Naive thymus-derived CD8-positive, alpha-beta T cell (primary cell): Measurements from ENCODE around the gene PLA2R1. TPM values are rescaled to one million over a fixed set of nuclear protein-coding genes. Genes with fewer than 3 reads are reported as not detected.

Source experiments
- ATAC-seq, 2 donors: fragments of 150-1000 bp; cut with Tn5 transposase in 1 of 2; sonication (Bioruptor Pico), chemical (Tn5 transposase) in 1 of 2; 1 replicate in 1 of 2; 2 replicates in 1 of 2; pipeline ENCODE4 v1.10.0; 2021; ENCODE audit warnings: mild to moderate bottlenecking in 2 of 2, moderate library complexity in 2 of 2
- POLR2A ChIA-PET: fragments of 350-600 bp; sonication (Branson Sonifier 250); formaldehyde crosslinking; loops from one replicate; lab custom pipeline; 2021; ENCODE audit warnings: antibody characterized with exemption; lab: Charles Lee
- DNase-seq, 10 donors: peaks; one replicate each; pipeline versions ENCODE4 v3.0.0 to v3.0.0-alpha.2; 2020 to 2022
- H3K27ac Mint-ChIP-seq, 10 donors: one replicate each; pipeline ENCODE4 v1.8.0; 2020 to 2022; ENCODE audit warnings: mild to moderate bottlenecking in 10 of 10, mixed read lengths in 10 of 10, moderate library complexity in 4 of 10, inconsistent platforms in 1 of 10
- H3K27me3 Mint-ChIP-seq, 5 donors: one replicate each; pipeline ENCODE4 v1.8.0; 2021 to 2022; ENCODE audit warnings: mixed read lengths in 5 of 5
- H3K36me3 Mint-ChIP-seq, 3 donors: one replicate each; pipeline ENCODE4 v1.8.0; 2020 to 2022; ENCODE audit warnings: mixed read lengths in 3 of 3, mild to moderate bottlenecking in 2 of 3, inconsistent platforms in 1 of 3
- H3K4me1 Mint-ChIP-seq, 4 donors: one replicate each; pipeline ENCODE4 v1.8.0; 2021 to 2022; ENCODE audit warnings: mixed read lengths in 4 of 4
- H3K4me3 Mint-ChIP-seq, 10 donors: one replicate each; pipeline ENCODE4 v1.8.0; 2020 to 2022; ENCODE audit warnings: mild to moderate bottlenecking in 10 of 10, mixed read lengths in 10 of 10, moderate library complexity in 6 of 10, inconsistent platforms in 1 of 10
- H3K9me3 Mint-ChIP-seq, 9 donors: one replicate each; pipeline ENCODE4 v1.8.0; 2020 to 2022; ENCODE audit warnings: mixed read lengths in 9 of 9, mild to moderate bottlenecking in 3 of 9, inconsistent platforms in 1 of 9, moderate library complexity in 1 of 9
- polyA plus RNA-seq, 3 donors: library from polyadenylated mRNA; unstranded; fragments of 300-500 nt; fragmentation: Illumina TruSeq; gene quantifications; one replicate each; pipeline ENCODE4 v1.2.3, GENCODE V29; 2021
- total RNA-seq, 8 experiments: library from RNA in 2 of 8; stranded (reverse) in 2 of 8; gene quantifications; one replicate each; pipeline ENCODE4 v1.2.3 and lab custom pipeline; 2021 to 2026

PLA2R1 gene
- total and polyA plus RNA-seq, 5 experiments from 2014 or later: not detected

DNA sequence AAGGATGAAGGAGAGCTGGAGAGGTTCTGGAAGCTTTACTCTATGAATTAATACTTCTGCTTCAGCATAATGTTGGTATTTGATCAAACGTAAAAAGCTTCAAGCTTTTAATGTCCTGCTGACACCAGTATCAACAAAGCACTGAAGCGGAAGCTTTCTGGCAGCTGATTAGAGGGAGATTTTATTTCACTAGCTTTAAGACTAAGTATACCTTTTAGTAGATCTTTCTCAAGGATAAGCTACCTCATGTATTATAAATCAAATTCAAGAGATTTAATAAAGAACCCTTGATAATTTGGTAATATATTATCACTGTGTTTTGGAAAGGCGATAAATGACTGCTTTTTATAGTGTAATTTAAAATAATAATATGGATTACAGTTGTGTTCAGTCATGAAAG lies 136.4 kb downstream of the PLA2R1 start:
- H3K27me3 Mint-ChIP-seq: peaks cover 0 to 30% (median 13%) of the 10 kb centered on the region in 5 donors
- peaks cover 0 to 2% (median 0%) of the 10 kb centered on the region in 9 donors for H3K9me3 Mint-ChIP-seq
- no peak overlapping the region for H3K4me3 Mint-ChIP-seq

DNA sequence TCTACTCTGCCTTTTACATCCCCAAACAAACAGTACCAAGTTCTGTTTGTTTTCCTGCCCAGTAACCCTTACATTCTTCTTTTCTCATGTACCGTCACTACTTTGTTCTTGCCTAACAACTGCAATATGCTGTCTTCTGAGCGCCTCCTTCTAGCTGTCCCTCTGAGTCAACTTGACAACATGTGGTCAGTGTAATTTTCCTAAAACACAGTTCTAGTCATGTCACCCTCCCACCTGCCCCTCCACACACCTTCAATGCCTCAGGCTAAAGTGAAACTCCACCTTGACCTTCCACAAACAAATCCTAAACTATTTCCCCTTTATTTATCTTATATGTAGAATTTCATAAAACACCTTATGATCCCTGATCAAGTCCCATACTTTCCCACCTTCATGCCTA lies 139.9 kb downstream of the PLA2R1 start:
- Mint-ChIP-seq H3K27me3 (peaks cover 2 to 34% (median 13%) of the 10 kb centered on the region in 5 donors), H3K4me1 (peaks cover 0 to 9% (median 5%) of the 10 kb centered on the region in 4 donors), H3K9me3 (no peaks in the 10 kb centered on the region), H3K36me3 (no peaks in the 10 kb centered on the region), H3K27ac (peak overlapping the region in 2 of 10 donors; percentile 22 to 41), H3K4me3 (no peak overlapping the region)
- DNase-seq (no peak), ATAC-seq (no peak)
- POLR2A ChIA-PET: no interaction called here

More for the DNA sequence above, 136.4 kb downstream of the PLA2R1 start:
- Mint-ChIP-seq H3K27ac (no peak overlapping the region), H3K4me1 (peaks cover 0 to 9% (median 5%) of the 10 kb centered on the region in 4 donors), H3K36me3 (no peaks in the 10 kb centered on the region)
- DNase-seq: no peak
- no peak for ATAC-seq
- POLR2A ChIA-PET: no interaction called here

DNA sequence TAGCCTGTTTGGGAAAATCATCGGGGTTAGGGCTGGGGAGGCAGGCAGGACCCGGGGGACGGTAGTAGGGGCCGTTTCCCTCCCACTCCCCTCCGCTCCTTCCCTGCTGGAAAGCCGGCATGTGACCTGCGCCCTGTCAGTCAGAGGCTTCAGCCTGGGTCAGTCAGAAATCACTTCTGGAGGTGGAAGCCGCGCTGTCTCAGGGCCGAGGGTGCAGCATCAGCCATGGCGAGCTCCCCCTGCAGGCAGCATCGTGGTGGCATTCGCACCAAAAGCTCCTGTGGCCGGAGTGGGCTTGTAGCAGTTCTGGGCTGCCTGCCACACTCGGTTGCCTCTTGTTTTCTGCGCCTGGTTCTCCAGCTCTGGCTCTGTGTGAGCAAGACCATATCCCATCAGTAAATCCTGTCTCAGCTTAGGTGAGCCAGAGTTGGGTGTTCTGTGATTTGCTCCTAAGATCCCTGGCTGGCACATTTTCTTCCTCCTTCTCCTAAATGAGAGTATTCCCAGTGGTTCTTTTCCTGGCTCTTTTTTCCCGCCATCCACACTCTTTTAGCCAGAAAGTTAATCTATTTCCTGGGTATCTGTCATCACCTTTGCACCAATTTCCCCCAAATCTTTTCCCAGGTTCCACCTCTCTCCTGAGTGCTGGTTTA lies 140.5 kb downstream of the PLA2R1 start:
- Mint-ChIP-seq H3K9me3 (no peaks in the 10 kb centered on the region), H3K4me3 (no peak overlapping the region), H3K36me3 (no peaks in the 10 kb centered on the region), H3K4me1 (peaks cover 0 to 9% (median 5%) of the 10 kb centered on the region in 4 donors), H3K27me3 (peaks cover 4 to 37% (median 13%) of the 10 kb centered on the region in 5 donors), H3K27ac (peak overlapping the region in 1 of 10 donors; percentile 18)
- POLR2A ChIA-PET: no interaction called here
- peak; percentile 83 to 99 for ATAC-seq
- peak; percentile 43 to 82 (median 64) for DNase-seq

DNA sequence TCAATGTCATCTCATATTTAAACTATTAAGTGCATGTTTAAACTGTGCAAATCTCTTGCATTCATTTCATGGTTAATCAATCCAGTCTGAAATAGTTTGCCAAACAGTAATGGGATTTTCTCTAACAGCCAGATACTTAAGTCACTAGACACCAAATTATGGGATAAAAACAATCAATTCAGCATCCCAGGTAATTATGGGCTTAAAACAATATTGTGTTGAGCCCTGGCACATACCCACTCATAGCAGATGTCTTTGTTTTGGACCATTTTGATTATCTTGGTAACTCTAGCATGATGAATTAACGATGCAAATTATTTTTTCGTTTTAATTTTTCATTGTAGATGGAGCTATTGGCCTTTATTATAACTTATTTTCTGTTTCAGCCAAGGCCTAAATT lies 145.9 kb downstream of the PLA2R1 start:
- DNase-seq (no peak), ATAC-seq (no peak)
- Mint-ChIP-seq H3K27ac (no peak overlapping the region), H3K4me3 (no peak overlapping the region), H3K4me1 (peaks cover 0 to 3% (median 0%) of the 10 kb centered on the region in 4 donors), H3K27me3 (peaks cover 2 to 31% (median 13%) of the 10 kb centered on the region in 5 donors), H3K9me3 (no peaks in the 10 kb centered on the region), H3K36me3 (no peaks in the 10 kb centered on the region)
- POLR2A ChIA-PET: no interaction called here

DNA sequence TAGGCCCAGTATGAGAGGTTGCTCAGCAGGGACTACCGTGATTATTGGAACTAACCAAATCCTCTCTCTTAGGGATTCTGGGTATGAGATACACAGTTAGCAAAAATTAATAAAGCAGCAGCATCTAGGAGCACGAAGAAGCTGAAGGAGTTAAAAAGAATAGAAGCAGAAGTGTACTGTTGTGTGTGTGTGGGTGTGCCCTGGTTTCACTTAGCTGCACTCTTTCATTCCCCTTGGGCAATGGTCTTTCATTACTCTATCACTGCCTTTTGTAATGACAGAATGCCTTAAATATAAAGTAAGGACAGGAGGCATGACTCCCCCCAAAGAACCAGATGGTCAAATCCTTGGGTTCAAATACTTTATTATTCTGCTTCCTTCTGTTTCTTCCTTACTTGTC lies 148.5 kb downstream of the PLA2R1 start:
- ATAC-seq: no peak
- H3K27me3 Mint-ChIP-seq: peaks cover 0 to 26% (median 7%) of the 10 kb centered on the region in 5 donors
- DNase-seq: no peak
- no peak overlapping the region for H3K27ac Mint-ChIP-seq
- POLR2A ChIA-PET: interaction anchor here (0.8 kb wide), 1 partner anchor 9 kb away, joined by 5 read pairs; the partner anchor contains the start of gene LY75
- H3K4me1 Mint-ChIP-seq: no peaks in the 10 kb centered on the region
- H3K4me3 Mint-ChIP-seq: no peak overlapping the region
- H3K36me3 Mint-ChIP-seq: no peaks in the 10 kb centered on the region
- H3K9me3 Mint-ChIP-seq: no peaks in the 10 kb centered on the region

DNA sequence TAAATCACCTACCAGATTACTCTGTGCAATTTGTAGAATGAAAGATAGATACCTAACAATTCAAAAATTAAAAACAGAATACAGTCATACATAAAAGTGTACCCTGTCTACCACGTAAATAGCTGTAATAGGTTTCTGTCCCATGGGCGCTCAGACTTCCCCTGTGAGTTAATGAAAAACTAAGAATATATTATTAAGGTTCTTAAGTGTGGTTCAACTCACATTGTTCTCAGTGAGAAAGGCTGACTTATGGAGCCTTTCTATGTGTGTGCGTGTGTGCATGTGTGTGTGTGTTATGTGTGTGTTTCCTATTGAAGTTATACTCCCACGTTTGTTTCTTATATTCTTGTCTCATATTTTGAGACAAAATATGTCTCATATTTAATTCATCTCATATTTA lies 149.8 kb downstream of the PLA2R1 start:
- Mint-ChIP-seq H3K4me1 (no peaks in the 10 kb centered on the region), H3K4me3 (no peak overlapping the region), H3K9me3 (no peaks in the 10 kb centered on the region), H3K27me3 (peaks cover 0 to 20% (median 7%) of the 10 kb centered on the region in 5 donors), H3K27ac (no peak overlapping the region), H3K36me3 (no peaks in the 10 kb centered on the region)
- ATAC-seq: no peak
- POLR2A ChIA-PET: no interaction called here
- no peak for DNase-seq

DNA sequence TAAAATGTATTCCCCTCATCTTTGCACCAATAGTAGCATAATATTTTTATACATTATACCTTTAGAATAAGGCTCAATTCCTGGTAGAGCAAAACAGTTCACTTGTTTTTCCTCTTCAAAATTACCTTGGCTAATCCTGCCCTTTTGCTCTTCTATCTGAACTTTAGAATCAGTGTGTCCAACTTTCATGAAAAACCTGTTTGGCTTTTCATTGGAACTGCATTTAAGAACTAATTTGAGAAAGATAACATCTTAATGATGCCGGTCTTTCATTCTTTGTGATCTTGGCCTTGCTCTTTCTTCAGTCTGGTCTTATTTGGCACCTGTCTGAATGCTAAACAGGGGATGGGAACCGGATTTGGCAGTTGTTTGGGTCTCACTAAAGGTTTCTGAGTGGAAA lies 151.5 kb downstream of the PLA2R1 start:
- Mint-ChIP-seq H3K4me1 (peaks cover 0 to 2% (median 0%) of the 10 kb centered on the region in 4 donors), H3K4me3 (no peak overlapping the region), H3K9me3 (no peaks in the 10 kb centered on the region), H3K27ac (no peak overlapping the region), H3K36me3 (no peaks in the 10 kb centered on the region), H3K27me3 (peaks cover 0 to 13% (median under 1%) of the 10 kb centered on the region in 5 donors)
- POLR2A ChIA-PET: interaction anchor here (0.6 kb wide), 1 partner anchor 10 kb away, joined by 3 read pairs; no protein-coding TSS in a partner anchor
- DNase-seq: no peak
- ATAC-seq: no peak

DNA sequence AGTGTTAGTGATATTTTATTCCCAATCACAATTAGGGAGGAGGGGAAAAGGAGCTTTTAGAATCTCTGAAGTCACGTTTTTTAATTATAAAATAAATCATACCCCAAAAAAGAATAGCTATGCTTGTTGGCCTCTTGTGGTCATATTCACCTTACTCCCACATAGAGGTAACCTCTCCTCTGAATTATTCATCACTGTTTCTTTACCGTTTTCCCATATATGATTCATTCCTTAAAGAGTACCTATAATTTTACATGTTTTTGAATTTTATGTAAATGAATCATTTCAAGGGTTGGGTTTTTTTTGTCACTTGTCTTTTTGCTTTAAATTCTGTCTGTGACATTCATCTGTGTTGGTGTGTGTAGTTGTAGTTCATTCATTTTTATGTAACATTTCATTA lies 153.8 kb downstream of the PLA2R1 start:
- Mint-ChIP-seq H3K9me3 (no peaks in the 10 kb centered on the region), H3K4me3 (no peak overlapping the region), H3K27ac (no peak overlapping the region), H3K4me1 (peaks cover 8 to 19% (median 10%) of the 10 kb centered on the region in 4 donors), H3K27me3 (peaks cover 0 to 6% (median 0%) of the 10 kb centered on the region in 5 donors), H3K36me3 (no peaks in the 10 kb centered on the region)
- POLR2A ChIA-PET: no interaction called here
- no peak for DNase-seq
- no peak for ATAC-seq

DNA sequence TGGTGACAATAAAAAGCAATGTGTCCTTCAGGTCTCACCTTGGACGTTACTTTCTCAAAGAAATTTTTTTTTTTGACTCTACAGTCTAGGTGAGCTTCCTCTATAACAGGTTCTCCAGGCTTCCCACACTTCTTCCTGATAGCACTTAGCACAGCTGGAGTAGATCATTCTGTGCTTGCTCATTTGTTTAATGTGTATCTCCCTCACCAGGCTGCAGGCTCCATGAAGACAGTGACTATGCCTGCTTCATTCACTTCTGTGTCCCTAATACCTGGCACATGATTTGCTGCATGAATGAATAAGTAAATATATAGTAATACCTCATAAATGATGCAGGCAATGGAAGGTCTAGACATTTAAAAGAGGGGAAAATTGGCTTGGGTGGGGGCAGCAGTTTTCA lies 154.5 kb downstream of the PLA2R1 start:
- H3K27me3 Mint-ChIP-seq: peaks cover 0 to 4% (median 0%) of the 10 kb centered on the region in 5 donors
- no peaks in the 10 kb centered on the region for H3K9me3 Mint-ChIP-seq
- ATAC-seq (no peak), DNase-seq (no peak)
- peaks cover 16 to 26% (median 17%) of the 10 kb centered on the region in 4 donors for H3K4me1 Mint-ChIP-seq
- POLR2A ChIA-PET: no interaction called here
- H3K27ac Mint-ChIP-seq: no peak overlapping the region
- H3K36me3 Mint-ChIP-seq: no peaks in the 10 kb centered on the region
- H3K4me3 Mint-ChIP-seq: peak overlapping the region in 1 of 10 donors; percentile 62

DNA sequence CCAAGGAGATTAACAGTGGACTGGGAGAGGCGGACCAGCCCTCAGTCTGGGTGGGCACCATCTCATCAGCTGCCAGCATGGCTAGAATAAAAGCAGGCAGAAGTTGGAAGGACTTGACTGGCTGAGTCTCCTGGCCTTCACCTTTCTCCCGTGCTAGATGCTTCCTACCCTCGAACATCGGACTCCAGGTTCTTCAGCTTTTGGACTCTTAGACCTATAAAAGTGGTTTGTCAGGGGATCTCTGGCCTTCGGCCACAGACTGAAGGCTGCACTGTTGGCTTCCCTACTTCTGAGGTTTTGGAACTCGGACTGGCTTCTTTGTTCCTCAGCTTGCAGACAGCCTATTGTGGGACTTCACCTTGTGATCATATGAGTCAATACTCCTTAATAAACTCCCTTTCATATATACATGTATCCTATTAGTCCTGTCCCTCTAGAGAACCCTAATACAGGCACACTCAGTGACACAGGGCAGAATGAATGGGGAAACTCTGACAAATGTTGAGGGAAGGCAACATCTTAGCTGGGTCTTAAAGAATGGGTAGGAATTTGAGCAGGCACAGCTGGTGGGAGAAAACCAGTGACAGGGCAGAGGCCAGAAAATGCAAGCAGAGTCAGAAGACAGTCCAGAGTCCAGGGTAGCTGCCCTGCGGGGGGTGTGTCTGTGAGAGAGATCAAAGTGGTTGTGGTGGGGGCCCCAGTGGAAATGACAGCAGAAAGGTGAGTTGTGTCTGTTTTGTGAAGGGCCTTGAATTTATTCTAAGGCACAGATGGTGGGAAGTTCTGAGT lies 156.3 kb downstream of the PLA2R1 start:
- Mint-ChIP-seq H3K4me3 (peak overlapping the region; percentile 67 to 100 (median 97)), H3K4me1 (peaks cover 25 to 44% (median 28%) of the 10 kb centered on the region in 4 donors), H3K36me3 (peaks cover 0 to 12% (median 6%) of the 10 kb centered on the region in 3 donors), H3K27ac (peak overlapping the region in 6 of 10 donors; percentile 24 to 98 (median 65)), H3K27me3 (peaks cover 0 to 4% (median 0%) of the 10 kb centered on the region in 5 donors), H3K9me3 (no peaks in the 10 kb centered on the region)
- no peak for DNase-seq
- POLR2A ChIA-PET: no interaction called here
- no peak for ATAC-seq

DNA sequence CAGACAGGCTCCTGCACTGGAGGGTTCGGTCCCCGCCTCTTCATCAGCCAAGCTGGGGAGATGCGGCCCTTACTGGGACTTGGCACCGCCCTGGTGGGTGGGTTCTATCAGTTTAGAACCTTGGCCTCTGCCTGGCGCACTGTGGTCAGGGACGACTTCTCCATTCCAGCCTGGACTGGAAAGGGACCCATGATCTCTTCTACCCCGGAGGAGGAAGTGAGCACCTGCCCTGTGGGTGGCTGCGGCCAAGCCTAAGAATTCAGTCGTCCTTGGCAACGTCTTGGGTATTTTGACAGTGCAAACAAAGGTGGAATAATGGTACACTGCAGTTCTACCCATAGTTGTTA lies 157.5 kb downstream of the PLA2R1 start:
- ATAC-seq (no peak), DNase-seq (peak in 1 of 10 donors; percentile 46)
- Mint-ChIP-seq H3K4me3 (peak overlapping the region; percentile 90 to 100 (median 97)), H3K27ac (peak overlapping the region; percentile 77 to 100 (median 95)), H3K36me3 (peaks cover 0 to 14% (median 8%) of the 10 kb centered on the region in 3 donors), H3K4me1 (peaks cover 25 to 45% (median 37%) of the 10 kb centered on the region in 4 donors), H3K9me3 (no peaks in the 10 kb centered on the region), H3K27me3 (peaks cover 0 to 4% (median 0%) of the 10 kb centered on the region in 5 donors)
- POLR2A ChIA-PET: interaction anchor here (0.6 to 2.0 kb wide), 9 partner anchors 9 to 619 kb away, joined by 3 to 18 read pairs (median 4); partner anchors contain the start of genes MARCHF7 and WDSUB1

DNA sequence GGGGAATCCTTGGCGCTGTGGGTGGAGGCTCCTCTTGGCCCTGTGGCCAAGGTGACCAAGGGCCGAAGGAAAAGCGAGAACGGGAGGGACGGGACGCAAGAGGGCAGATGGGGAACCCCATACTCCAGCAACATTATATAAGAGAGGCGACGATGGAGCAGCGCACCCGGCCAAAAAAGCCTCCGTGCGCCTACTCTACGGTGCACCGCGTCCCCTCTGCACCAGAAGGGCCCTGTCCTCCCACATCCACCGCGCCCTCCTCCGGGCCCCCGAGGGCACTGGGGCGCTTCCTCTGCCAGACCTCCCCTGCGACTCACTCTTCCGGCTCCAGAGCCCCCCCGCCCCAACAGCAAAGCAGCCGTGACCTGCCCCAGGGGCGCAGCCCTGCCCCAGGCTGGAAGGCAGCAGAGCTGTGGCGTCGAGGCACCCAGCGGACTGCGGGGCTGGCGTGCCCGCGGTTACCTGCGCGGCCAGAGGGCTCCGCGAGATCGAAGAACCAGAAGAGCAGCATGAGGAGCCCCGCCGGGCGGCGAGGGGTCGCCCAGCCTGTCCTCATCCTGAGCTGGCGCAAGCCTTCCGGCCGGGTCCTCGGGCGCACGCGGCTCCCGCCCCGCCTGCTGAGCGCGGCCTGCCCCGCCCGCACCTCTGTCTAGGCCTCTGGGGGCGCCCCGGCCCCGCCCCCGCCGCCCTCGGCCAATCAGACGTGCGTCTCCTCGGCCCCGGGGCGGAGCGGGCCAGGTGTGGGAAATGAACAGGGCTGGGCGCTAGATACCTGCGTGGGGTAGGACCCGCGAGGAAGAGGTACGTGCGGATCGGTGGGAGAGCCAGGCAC lies 158.1 kb downstream of the PLA2R1 start, which contains the start of gene LY75:
Gene LY75, minus strand, starts transcription at position 630 of the 832 bp plus-strand sequence.
- peak within 1 kb of the TSS; percentile 98 to 100 (median 99) for H3K27ac Mint-ChIP-seq
- H3K27me3 Mint-ChIP-seq: no peaks in the 10 kb centered on the region
- DNase-seq (peak; percentile 78 to 91 (median 84)), ATAC-seq (peak; percentile 79 to 83)
- POLR2A ChIA-PET: interaction anchor here (0.6 to 2.0 kb wide), 10 partner anchors 10 to 1333 kb away, joined by 3 to 18 read pairs (median 4); partner anchors contain the start of genes MARCHF7 and WDSUB1
- H3K4me1 Mint-ChIP-seq: peaks cover 25 to 45% (median 41%) of the 10 kb centered on the region in 4 donors
- H3K9me3 Mint-ChIP-seq: no peaks in the 10 kb centered on the region
- H3K4me3 Mint-ChIP-seq: peak within 1 kb of the TSS; percentile 94 to 100 (median 100)
- H3K36me3 Mint-ChIP-seq: peaks cover 0 to 18% (median 8%) of the 10 kb centered on the region in 3 donors
